NT2/D1 (cell line): ENCODE measurements around the gene XPNPEP2.

Experiments used
- SUZ12 ChIP-seq: IDR thresholded peaks from 2 replicates; pipeline ENCODE4 v1.6.1; 2011; ENCODE audit not compliant: insufficient read length, insufficient read depth; ENCODE audit errors: extremely low read depth
- YY1 ChIP-seq: IDR thresholded peaks from 2 replicates; pipeline ENCODE4 v1.6.1; 2011; ENCODE audit not compliant: insufficient read length, insufficient read depth
- ZNF274 ChIP-seq: IDR thresholded peaks from 2 replicates; pipeline ENCODE4 v1.6.1; 2011; ENCODE audit warnings: mild to moderate bottlenecking, low read depth, low read length

- TF ChIP-seq YY1 (no peak), SUZ12 (no peak), ZNF274 (no peak)
Observed at GRCh38 chrX:129783291-129783713, 44.5 kb downstream of the XPNPEP2 start.
